Effector memory CD4-positive, alpha-beta T cell (primary cell): ENCODE data around the gene CDK5.
"Not testable (repeated sequence)": the region's sequence is repeated elsewhere in the genome, so short reads cannot be mapped to it uniquely, and the experiment has no call there.

Source experiments
- DNase-seq, 3 donors: peaks; one replicate each; pipeline ENCODE4 v3.0.0-alpha.2; 2020
- H3K27ac ChIP-seq: 2 replicates; pipeline ENCODE4 v1.7.0; 2013; ENCODE audit warnings: mild to moderate bottlenecking, low read length, moderate library complexity; ENCODE audit not compliant: insufficient read depth, poor library complexity, severe bottlenecking
- H3K27me3 ChIP-seq: replicated peaks from 2 replicates; pipeline ENCODE4 v1.7.0; 2013; ENCODE audit warnings: mild to moderate bottlenecking, low read length; ENCODE audit not compliant: insufficient read depth, control insufficient read depth, poor library complexity, severe bottlenecking
- H3K36me3 ChIP-seq: 2 replicates; pipeline ENCODE4 v1.7.0; 2013; ENCODE audit warnings: mild to moderate bottlenecking, low read length, moderate library complexity; ENCODE audit not compliant: control insufficient read depth, insufficient read depth
- H3K4me1 ChIP-seq: 2 replicates; pipeline ENCODE4 v1.7.0; 2013; ENCODE audit warnings: low read length, mild to moderate bottlenecking; ENCODE audit not compliant: control insufficient read depth, insufficient read depth, poor library complexity, severe bottlenecking
- H3K4me3 ChIP-seq: 2 replicates; pipeline ENCODE4 v1.7.0; 2013; ENCODE audit warnings: low read length, low read depth, mild to moderate bottlenecking; ENCODE audit not compliant: insufficient read depth, poor library complexity, severe bottlenecking
- H3K9me3 ChIP-seq: 2 replicates; pipeline ENCODE4 v1.7.0; 2013; ENCODE audit warnings: mild to moderate bottlenecking, low read length, moderate library complexity; ENCODE audit not compliant: control insufficient read depth

The CDK5 gene

GRCh38 chr7:151045262-151045661 lies 12.4 kb downstream of the CDK5 start:
- H3K9me3 ChIP-seq, result no peaks in the 10 kb centered on the region
- H3K27ac ChIP-seq, result no peak overlapping the region
- DNase-seq, result no peak
- H3K27me3 ChIP-seq, result no peaks in the 10 kb centered on the region
- no peaks in the 10 kb centered on the region for H3K4me1 ChIP-seq
- no peak overlapping the region for H3K4me3 ChIP-seq
- H3K36me3 ChIP-seq, result peaks cover 27% of the 10 kb centered on the region

- Histone ChIP-seq H3K4me1 (peaks cover 4% of the 10 kb centered on the region), H3K36me3 (peaks cover 27% of the 10 kb centered on the region), H3K27me3 (no peaks in the 10 kb centered on the region)
These were observed 13.7 kb downstream of the CDK5 start for GRCh38 chr7:151043959-151044358.

GRCh38 chr7:151043449-151043848 lies 14.2 kb downstream of the CDK5 start:
- not testable (repeated sequence) for H3K27ac ChIP-seq, H3K9me3 ChIP-seq, H3K4me3 ChIP-seq, H3K27me3 ChIP-seq, H3K4me1 ChIP-seq, DNase-seq
- H3K36me3 ChIP-seq, result peaks cover 27% of the 10 kb centered on the region

More at GRCh38 chr7:151043959-151044358, 13.7 kb downstream of the CDK5 start:
- no peak for DNase-seq
- H3K4me3 ChIP-seq, result no peak overlapping the region
- H3K27ac ChIP-seq, result no peak overlapping the region
- no peaks in the 10 kb centered on the region for H3K9me3 ChIP-seq

- no peaks in the 10 kb centered on the region for H3K27me3 ChIP-seq
- peaks cover 4% of the 10 kb centered on the region for H3K4me1 ChIP-seq
- no peak overlapping the region for H3K4me3 ChIP-seq
- no peak overlapping the region for H3K27ac ChIP-seq
- H3K36me3 ChIP-seq, result peaks cover 28% of the 10 kb centered on the region
- H3K9me3 ChIP-seq, result no peaks in the 10 kb centered on the region
- DNase-seq, result no peak
These were observed 16.9 kb downstream of the CDK5 start for GRCh38 chr7:151040616-151041375.

DNA sequence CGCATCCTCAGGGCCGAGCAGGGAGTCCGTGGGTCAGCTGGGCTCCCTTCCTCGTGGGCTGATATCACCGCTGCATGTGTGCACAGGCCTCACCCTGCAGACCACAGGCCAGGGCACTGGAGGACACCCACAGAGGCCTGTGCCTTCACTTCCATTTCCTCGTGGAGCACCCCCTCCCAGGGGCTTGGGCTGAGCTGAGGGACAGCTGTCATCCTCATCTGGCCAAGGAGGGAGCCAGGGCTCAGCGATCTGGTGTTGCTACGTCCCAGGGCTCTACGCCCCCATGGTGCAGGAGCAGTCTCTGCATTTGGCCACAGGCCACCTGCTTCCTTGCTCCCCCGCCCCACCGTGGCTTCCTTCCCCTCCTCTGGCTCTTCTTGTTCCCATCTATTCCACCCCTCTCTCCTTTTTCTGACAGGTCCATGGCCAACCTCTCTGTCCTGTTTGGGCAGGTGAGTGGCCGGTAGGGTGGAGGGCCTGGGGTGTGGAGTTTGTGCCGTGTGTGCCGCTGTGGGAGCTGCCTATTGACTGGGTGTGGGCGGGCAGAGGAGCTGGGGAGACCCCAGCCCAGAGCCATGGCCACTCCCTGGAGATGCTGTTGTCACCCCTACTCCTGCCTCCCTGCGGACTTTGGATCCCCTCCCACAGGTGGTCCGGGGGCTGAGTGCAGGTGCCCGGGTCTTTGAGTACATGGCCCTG lies 17.7 kb downstream of the CDK5 start:
- Histone ChIP-seq H3K4me3 (no peak overlapping the region), H3K27me3 (no peaks in the 10 kb centered on the region), H3K9me3 (no peaks in the 10 kb centered on the region), H3K36me3 (peaks cover 34% of the 10 kb centered on the region), H3K4me1 (peaks cover 4% of the 10 kb centered on the region), H3K27ac (no peak overlapping the region)
- DNase-seq, result no peak

- no peaks in the 10 kb centered on the region for H3K27me3 ChIP-seq
- no peak overlapping the region for H3K4me3 ChIP-seq
- no peak overlapping the region for H3K27ac ChIP-seq
- DNase-seq, result peak; percentile 36 to 46 (median 39)
- peaks cover 4% of the 10 kb centered on the region for H3K4me1 ChIP-seq
- no peaks in the 10 kb centered on the region for H3K9me3 ChIP-seq
- H3K36me3 ChIP-seq, result peaks cover 36% of the 10 kb centered on the region
These were observed 18.5 kb downstream of the CDK5 start for GRCh38 chr7:151038951-151039849.

DNA sequence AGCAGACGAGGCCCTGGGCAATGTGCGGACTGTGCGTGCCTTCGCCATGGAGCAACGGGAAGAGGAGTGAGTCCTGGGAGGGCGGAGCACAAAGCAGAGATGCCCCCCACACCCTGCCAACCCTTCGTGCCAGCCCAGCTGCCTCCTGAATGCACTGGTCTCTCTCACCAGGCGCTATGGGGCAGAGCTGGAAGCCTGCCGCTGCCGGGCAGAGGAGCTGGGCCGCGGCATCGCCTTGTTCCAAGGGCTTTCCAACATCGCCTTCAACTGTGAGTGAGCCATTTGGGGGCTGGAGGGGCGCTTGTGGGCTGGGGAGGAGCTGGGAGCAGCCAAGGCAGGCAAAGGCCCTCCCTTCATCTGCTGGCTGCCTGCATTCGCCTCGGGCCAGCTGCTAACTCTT lies 21.8 kb downstream of the CDK5 start:
- Histone ChIP-seq H3K4me1 (peaks cover 4% of the 10 kb centered on the region), H3K27ac (no peak overlapping the region), H3K36me3 (peaks cover 33% of the 10 kb centered on the region), H3K4me3 (no peak overlapping the region), H3K27me3 (no peaks in the 10 kb centered on the region), H3K9me3 (no peaks in the 10 kb centered on the region)
- DNase-seq, result no peak

GRCh38 chr7:151035026-151035717 lies 22.5 kb downstream of the CDK5 start:
- Histone ChIP-seq H3K27ac (no peak overlapping the region), H3K36me3 (peaks cover 33% of the 10 kb centered on the region), H3K27me3 (no peaks in the 10 kb centered on the region), H3K4me1 (peaks cover 4% of the 10 kb centered on the region), H3K9me3 (no peaks in the 10 kb centered on the region), H3K4me3 (no peak overlapping the region)
- no peak for DNase-seq

- DNase-seq, result no peak
- Histone ChIP-seq H3K4me1 (peaks cover 4% of the 10 kb centered on the region), H3K9me3 (no peaks in the 10 kb centered on the region), H3K27me3 (no peaks in the 10 kb centered on the region), H3K27ac (no peak overlapping the region), H3K36me3 (peaks cover 33% of the 10 kb centered on the region), H3K4me3 (no peak overlapping the region)
These were observed 23.2 kb downstream of the CDK5 start for GRCh38 chr7:151034312-151035025.
